Naive thymus-derived CD4-positive, alpha-beta T cell (primary cell): ENCODE results near the gene KCNN4. TPM values are rescaled to one million over a fixed set of nuclear protein-coding genes. Genes with fewer than 3 reads are reported as not detected.
A peak's percentile ranks its signal among the peaks of the same experiment; 100 is the strongest.

Experiments
- ATAC-seq: fragments of 150-1000 bp; cut with Tn5 transposase; 2 replicates; pipeline ENCODE4 v1.10.0; 2021; ENCODE audit warnings: mild to moderate bottlenecking, moderate library complexity
- CTCF ChIA-PET: fragments of 350-600 bp; sonication (Branson Sonifier 250); formaldehyde crosslinking; loops from one replicate; lab custom pipeline; 2021; ENCODE audit warnings: antibody characterized with exemption; lab: Charles Lee
- POLR2A ChIA-PET: fragments of 350-600 bp; sonication (Branson Sonifier 250); formaldehyde crosslinking; loops from one replicate; lab custom pipeline; 2021; ENCODE audit warnings: antibody characterized with exemption, inconsistent platforms; lab: Charles Lee
- DNase-seq, 9 donors: peaks; one replicate each; pipeline versions ENCODE4 v3.0.0 to v3.0.0-alpha.2; 2020 to 2022; ENCODE audit warnings: mixed read lengths in 1 of 9
- H3K27ac ChIP-seq: one replicate; pipeline ENCODE4 v1.7.0; 2013; ENCODE audit warnings: mild to moderate bottlenecking, low read depth, low read length, moderate library complexity
- H3K27me3 ChIP-seq, 2 donors: one replicate each; pipeline ENCODE4 v1.7.0; 2013; ENCODE audit warnings: low read length in 2 of 2, mild to moderate bottlenecking in 2 of 2, moderate library complexity in 2 of 2; ENCODE audit not compliant: control insufficient read depth in 2 of 2, insufficient read depth in 2 of 2
- H3K36me3 ChIP-seq, 3 experiments: 1 replicate in 2 of 3; 2 replicates in 1 of 3; pipeline ENCODE4 v1.7.0; 2013; ENCODE audit warnings: low read length in 3 of 3, mild to moderate bottlenecking in 3 of 3, moderate library complexity in 1 of 3; ENCODE audit not compliant: insufficient read depth in 3 of 3, control insufficient read depth in 2 of 3
- H3K4me1 ChIP-seq, 2 donors: one replicate each; pipeline ENCODE4 v1.7.0; 2013; ENCODE audit warnings: low read length in 2 of 2, mild to moderate bottlenecking in 2 of 2, moderate library complexity in 1 of 2; ENCODE audit not compliant: control insufficient read depth in 2 of 2, insufficient read depth in 2 of 2
- H3K4me3 ChIP-seq: 2 replicates; pipeline ENCODE4 v1.7.0; 2013; ENCODE audit warnings: mild to moderate bottlenecking, low read length
- H3K9me3 ChIP-seq, 3 experiments: 1 replicate in 2 of 3; 2 replicates in 1 of 3; pipeline ENCODE4 v1.7.0; 2013; ENCODE audit warnings: low read length in 3 of 3; ENCODE audit not compliant: control insufficient read depth in 2 of 3
- H3K27ac Mint-ChIP-seq, 9 donors: one replicate each; pipeline ENCODE4 v1.8.0; 2020 to 2022; ENCODE audit warnings: mixed read lengths in 9 of 9, mild to moderate bottlenecking in 8 of 9, moderate library complexity in 5 of 9, inconsistent platforms in 2 of 9
- H3K27me3 Mint-ChIP-seq, 5 donors: one replicate each; pipeline ENCODE4 v1.8.0; 2021 to 2022; ENCODE audit warnings: mixed read lengths in 5 of 5, mild to moderate bottlenecking in 1 of 5
- H3K36me3 Mint-ChIP-seq, 5 donors: one replicate each; pipeline ENCODE4 v1.8.0; 2020 to 2022; ENCODE audit warnings: mixed read lengths in 5 of 5, mild to moderate bottlenecking in 3 of 5, inconsistent platforms in 1 of 5
- H3K4me1 Mint-ChIP-seq, 7 donors: one replicate each; pipeline ENCODE4 v1.8.0; 2020 to 2022; ENCODE audit warnings: mixed read lengths in 7 of 7, mild to moderate bottlenecking in 3 of 7, inconsistent platforms in 1 of 7
- H3K4me3 Mint-ChIP-seq, 10 donors: one replicate each; pipeline ENCODE4 v1.8.0; 2020 to 2022; ENCODE audit warnings: mild to moderate bottlenecking in 10 of 10, mixed read lengths in 10 of 10, moderate library complexity in 6 of 10, inconsistent platforms in 2 of 10
- H3K9me3 Mint-ChIP-seq, 11 donors: one replicate each; pipeline ENCODE4 v1.8.0; 2020 to 2022; ENCODE audit warnings: mixed read lengths in 11 of 11, mild to moderate bottlenecking in 4 of 11, inconsistent platforms in 1 of 11, moderate library complexity in 1 of 11
- intact Hi-C, 2 donors: fragments of 100-400 bp; cut with micrococcal nuclease; formaldehyde crosslinking; loops; one replicate each; pipeline ENCODE4 v1.15.1; 2023
- polyA plus RNA-seq, 2 donors: library from polyadenylated mRNA; unstranded; fragments of 300-500 nt; fragmentation: Illumina TruSeq; gene quantifications; one replicate each; pipeline ENCODE4 v1.2.3, GENCODE V29; 2021
- total RNA-seq, 6 experiments: library from RNA in 5 of 6; stranded (reverse) in 5 of 6; gene quantifications; 1 replicate in 5 of 6; 2 replicates in 1 of 6; pipeline ENCODE4 v1.2.3 and lab custom pipeline; 2021 to 2026

The KCNN4 gene
- total and polyA plus RNA-seq, 7 experiments from 2014 or later: 8.1 to 53.4 (median 17.3) TPM

DNA sequence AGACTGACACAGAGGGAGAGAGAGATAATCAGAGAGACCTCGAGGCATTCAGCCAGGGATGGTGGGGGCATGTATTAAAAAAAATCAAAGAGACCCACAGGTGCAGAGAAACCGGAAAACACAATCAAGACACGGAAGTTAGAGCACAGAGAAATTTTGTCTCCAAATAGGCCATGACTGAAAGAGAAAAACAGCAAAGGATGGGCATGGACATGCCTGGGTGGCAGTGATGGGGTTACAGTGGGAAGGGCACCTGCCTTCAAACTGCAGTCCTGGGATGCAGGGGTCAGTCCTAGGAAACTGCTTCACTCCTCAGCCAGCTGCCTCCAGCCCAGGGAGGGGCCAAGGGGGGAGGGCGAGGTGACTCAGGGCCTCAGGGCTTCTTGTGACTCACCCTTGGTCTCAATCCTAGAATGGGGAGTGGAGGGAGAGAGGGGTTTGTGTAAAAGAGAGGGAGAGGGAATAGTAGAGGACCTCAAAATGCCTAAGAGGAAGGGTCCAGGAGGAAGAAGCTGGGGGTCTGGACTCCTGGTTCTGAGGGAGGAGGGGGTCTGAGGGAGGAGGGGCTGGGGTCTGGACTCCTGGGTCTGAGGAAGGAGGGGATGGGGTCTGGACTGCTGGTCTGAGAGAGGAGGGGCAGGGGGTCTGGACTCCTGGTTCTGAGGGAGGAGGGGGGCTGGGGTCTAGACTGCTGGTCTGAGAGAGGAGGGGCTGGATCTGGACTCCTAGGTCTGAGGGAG lies 3.6 kb upstream of the KCNN4 start:
- no peaks in the 10 kb centered on the region for H3K9me3 ChIP-seq
- DNase-seq: peak; percentile 30 to 71 (median 47)
- Mint-ChIP-seq H3K27ac (peak overlapping the region; percentile 91 to 98 (median 95)), H3K36me3 (peaks cover 0 to 4% (median 0%) of the 10 kb centered on the region in 5 donors), H3K4me3 (peak overlapping the region; percentile 59 to 86 (median 75)), H3K9me3 (no peaks in the 10 kb centered on the region), H3K27me3 (peaks cover 0 to 6% (median 6%) of the 10 kb centered on the region in 5 donors), H3K4me1 (peaks cover 32 to 57% (median 47%) of the 10 kb centered on the region in 7 donors)
- H3K27me3 ChIP-seq: no peaks in the 10 kb centered on the region
- ChIA-PET CTCF (interaction anchor here (0.8 to 2.5 kb wide), 4 partner anchors 39 to 189 kb away, joined by 3 to 34 read pairs (median 3); no protein-coding TSS in a partner anchor), POLR2A (interaction anchor here (0.6 to 2.3 kb wide), 5 partner anchors 19 to 39 kb away, joined by 3 to 16 read pairs (median 4); no protein-coding TSS in a partner anchor)
- peak overlapping the region; percentile 12 for H3K4me3 ChIP-seq
- peak overlapping the region; percentile 72 for H3K27ac ChIP-seq
- intact Hi-C loops: loop anchor here (1.0 to 10.0 kb wide), 8 partner anchors 24 to 968 kb away; partner anchors contain the start of genes ETHE1 (in 1 of the 2), IRGQ (in 1 of the 2), SMG9 (in 1 of the 2) and ZNF576 (in 1 of the 2)
- peak; percentile 50 for ATAC-seq
- no peaks in the 10 kb centered on the region for H3K36me3 ChIP-seq
- peaks cover 21 to 30% of the 10 kb centered on the region in 2 donors for H3K4me1 ChIP-seq

- peaks cover 0 to 4% (median 0%) of the 10 kb centered on the region in 5 donors for H3K36me3 Mint-ChIP-seq
- no peak for ATAC-seq
- H3K27ac Mint-ChIP-seq: peak overlapping the region; percentile 91 to 98 (median 95)
- H3K4me1 Mint-ChIP-seq: peaks cover 35 to 64% (median 54%) of the 10 kb centered on the region in 7 donors
- ChIA-PET CTCF (interaction anchor here (1.0 to 2.5 kb wide), 2 partner anchors 38 to 42 kb away, joined by 4 to 34 read pairs; no protein-coding TSS in a partner anchor), POLR2A (interaction anchor here (2.3 kb wide), 1 partner anchor 18 kb away, joined by 16 read pairs; no protein-coding TSS in a partner anchor)
- H3K36me3 ChIP-seq: no peaks in the 10 kb centered on the region
- peaks cover 27 to 36% of the 10 kb centered on the region in 2 donors for H3K4me1 ChIP-seq
- H3K4me3 Mint-ChIP-seq: peak overlapping the region; percentile 9 to 86 (median 75)
- H3K9me3 ChIP-seq: no peaks in the 10 kb centered on the region
- peak overlapping the region; percentile 10 for H3K4me3 ChIP-seq
- H3K27me3 ChIP-seq: no peaks in the 10 kb centered on the region
- peak overlapping the region; percentile 72 for H3K27ac ChIP-seq
- intact Hi-C loops: loop anchor here (1.0 to 10.0 kb wide), 8 partner anchors 25 to 969 kb away; partner anchors contain the start of genes ETHE1 (in 1 of the 2), IRGQ (in 1 of the 2), SMG9 (in 1 of the 2) and ZNF576 (in 1 of the 2)
- H3K27me3 Mint-ChIP-seq: peaks cover 0 to 1% (median under 1%) of the 10 kb centered on the region in 5 donors
- H3K9me3 Mint-ChIP-seq: no peaks in the 10 kb centered on the region
- no peak for DNase-seq
These were observed 2.9 kb upstream of the KCNN4 start for GRCh38 chr19:43783636-43784035.

GRCh38 chr19:43782689-43783231 lies 2.0 kb upstream of the KCNN4 start:
- H3K4me3 Mint-ChIP-seq: peak overlapping the region in 6 of 10 donors; percentile 4 to 77 (median 48)
- CTCF ChIA-PET: interaction anchor here (1.0 kb wide), 1 partner anchor 41 kb away, joined by 4 read pairs; no protein-coding TSS in a partner anchor
- POLR2A ChIA-PET: no interaction called here

GRCh38 chr19:43782311-43782660 lies 1.5 kb upstream of the KCNN4 start:
- Histone ChIP-seq H3K9me3 (no peaks in the 10 kb centered on the region), H3K27me3 (no peaks in the 10 kb centered on the region), H3K4me3 (no peak overlapping the region), H3K4me1 (peaks cover 35 to 49% of the 10 kb centered on the region in 2 donors), H3K36me3 (no peaks in the 10 kb centered on the region), H3K27ac (peak overlapping the region; percentile 32)
- Mint-ChIP-seq H3K27me3 (no peaks in the 10 kb centered on the region), H3K9me3 (no peaks in the 10 kb centered on the region), H3K4me1 (peaks cover 49 to 78% (median 66%) of the 10 kb centered on the region in 7 donors), H3K4me3 (peak overlapping the region in 8 of 10 donors; percentile 8 to 77 (median 50)), H3K36me3 (peaks cover 0 to 4% (median 0%) of the 10 kb centered on the region in 5 donors), H3K27ac (peak overlapping the region; percentile 10 to 95 (median 89))
- intact Hi-C loops: loop anchor here (5.0 to 10.0 kb wide), 3 partner anchors 257 to 970 kb away; partner anchors contain the start of gene ETHE1 (in 1 of the 2)
- DNase-seq (no peak), ATAC-seq (no peak)
- POLR2A ChIA-PET: interaction anchor here (0.9 kb wide), 1 partner anchor 26 kb away, joined by 3 read pairs; no protein-coding TSS in a partner anchor
- CTCF ChIA-PET: no interaction called here

More at GRCh38 chr19:43782689-43783231, 2.0 kb upstream of the KCNN4 start:
- peaks cover 44 to 73% (median 63%) of the 10 kb centered on the region in 7 donors for H3K4me1 Mint-ChIP-seq
- peaks cover 0 to 4% (median 0%) of the 10 kb centered on the region in 5 donors for H3K36me3 Mint-ChIP-seq
- Histone ChIP-seq H3K4me3 (no peak overlapping the region), H3K36me3 (no peaks in the 10 kb centered on the region), H3K27ac (peak overlapping the region; percentile 32), H3K27me3 (no peaks in the 10 kb centered on the region), H3K4me1 (peaks cover 31 to 44% of the 10 kb centered on the region in 2 donors), H3K9me3 (no peaks in the 10 kb centered on the region)
- no peaks in the 10 kb centered on the region for H3K27me3 Mint-ChIP-seq
- H3K27ac Mint-ChIP-seq: peak overlapping the region; percentile 10 to 95 (median 89)
- intact Hi-C loops: loop anchor here (5.0 to 10.0 kb wide), 3 partner anchors 258 to 970 kb away; partner anchors contain the start of gene ETHE1 (in 1 of the 2)
- H3K9me3 Mint-ChIP-seq: no peaks in the 10 kb centered on the region
- no peak for ATAC-seq
- DNase-seq: no peak

- Histone ChIP-seq H3K4me3 (no peak overlapping the region), H3K36me3 (no peaks in the 10 kb centered on the region), H3K9me3 (no peaks in the 10 kb centered on the region), H3K4me1 (peaks cover 38 to 54% of the 10 kb centered on the region in 2 donors), H3K27ac (peak overlapping the region; percentile 71), H3K27me3 (no peaks in the 10 kb centered on the region)
- Mint-ChIP-seq H3K27me3 (no peaks in the 10 kb centered on the region), H3K27ac (peak overlapping the region; percentile 56 to 95 (median 91)), H3K9me3 (peaks cover 0 to 2% (median 0%) of the 10 kb centered on the region in 11 donors), H3K4me1 (peaks cover 54 to 83% (median 71%) of the 10 kb centered on the region in 7 donors), H3K36me3 (peaks cover 0 to 7% (median 0%) of the 10 kb centered on the region in 5 donors), H3K4me3 (peak overlapping the region; percentile 66 to 87 (median 82))
- intact Hi-C loops: loop anchor here (5.0 to 10.0 kb wide), 3 partner anchors 257 to 971 kb away; partner anchors contain the start of gene ETHE1 (in 1 of the 2)
- no peak for ATAC-seq
- CTCF ChIA-PET: no interaction called here
- POLR2A ChIA-PET: interaction anchor here (0.9 to 7.9 kb wide), 2 partner anchors 16 to 25 kb away, joined by 3 to 100 read pairs; no protein-coding TSS in a partner anchor
- no peak for DNase-seq
These were observed 997 bp upstream of the KCNN4 start for GRCh38 chr19:43781630-43782310.
